Ovary (tissue), 3 donors: ENCODE data around the gene RGS6.

Experiments
- CTCF ChIP-seq, 3 donors: fragments of 450-650 bp in 2 of 3; fragments of 200-600 bp in 1 of 3; IDR thresholded peaks; one replicate each; pipeline versions ENCODE4 v1.5.1 to v1.8.0; 2016 to 2022; ENCODE audit warnings: antibody characterized with exemption in 3 of 3, mild to moderate bottlenecking in 1 of 3
- EP300 ChIP-seq: sonication (generic); formaldehyde crosslinking; IDR thresholded peaks from one replicate; pipeline ENCODE4 v1.6.1; 2017; ENCODE audit warnings: antibody characterized with exemption
- POLR2A ChIP-seq: fragments of 450-650 bp; IDR thresholded peaks from one replicate; pipeline ENCODE4 v1.6.1; 2017; ENCODE audit warnings: antibody characterized with exemption, mild to moderate bottlenecking, moderate library complexity
- donor health status: DM: no; HTN: no; CAD: no.

- TF ChIP-seq CTCF (IDR thresholded peaks at IDR 0.05) (no peak), POLR2A (no peak), EP300 (no peak)
These were observed 457.0 kb downstream of the RGS6 start for GRCh38 chr14:72389200-72389599.
